Hepatocyte (in vitro differentiated cells): ENCODE results near the gene GALT.

Experiments
- EZH2 ChIP-seq: fragments of 200-600 bp; sonication (generic); IDR thresholded peaks from 2 replicates; pipeline ENCODE4 v1.6.1; 2016; ENCODE audit warnings: antibody characterized with exemption, mild to moderate bottlenecking, borderline replicate concordance
- EZH2phosphoT487 ChIP-seq: fragments of 200-600 bp; sonication (generic); IDR thresholded peaks from one replicate; pipeline ENCODE4 v1.6.1; 2018; ENCODE audit warnings: antibody characterized with exemption, mild to moderate bottlenecking, low read depth, moderate library complexity; ENCODE audit not compliant: unreplicated experiment, severe bottlenecking
- TF ChIP-seq, protein P1 (sequence below): fragments of 200-600 bp; sonication (generic); IDR thresholded peaks from 2 replicates; pipeline ENCODE4 v1.5.1; 2016; ENCODE audit warnings: antibody characterized with exemption, mild to moderate bottlenecking; ENCODE audit not compliant: poor library complexity

DNA sequence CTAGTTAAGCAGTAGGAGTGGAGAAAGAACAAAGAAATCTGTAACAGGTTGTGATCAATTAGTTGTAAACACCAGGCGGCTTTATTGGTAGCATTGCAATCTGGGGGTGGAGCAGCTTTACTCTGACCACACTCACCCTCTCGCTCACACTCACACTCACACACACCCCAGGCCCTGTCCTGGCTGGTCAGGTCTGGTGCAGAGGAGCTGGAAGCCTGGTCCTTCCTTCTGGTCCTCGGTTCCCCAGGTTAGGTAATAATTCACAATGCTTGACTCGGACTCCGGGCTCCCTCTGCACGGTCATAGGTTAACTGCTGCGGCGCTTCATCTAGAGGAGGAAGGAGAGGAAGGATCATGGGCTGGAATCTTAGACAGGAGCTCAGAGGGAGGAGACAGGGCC is 43.0 kb downstream of the GALT start:
- TF ChIP-seq, protein P1, sequence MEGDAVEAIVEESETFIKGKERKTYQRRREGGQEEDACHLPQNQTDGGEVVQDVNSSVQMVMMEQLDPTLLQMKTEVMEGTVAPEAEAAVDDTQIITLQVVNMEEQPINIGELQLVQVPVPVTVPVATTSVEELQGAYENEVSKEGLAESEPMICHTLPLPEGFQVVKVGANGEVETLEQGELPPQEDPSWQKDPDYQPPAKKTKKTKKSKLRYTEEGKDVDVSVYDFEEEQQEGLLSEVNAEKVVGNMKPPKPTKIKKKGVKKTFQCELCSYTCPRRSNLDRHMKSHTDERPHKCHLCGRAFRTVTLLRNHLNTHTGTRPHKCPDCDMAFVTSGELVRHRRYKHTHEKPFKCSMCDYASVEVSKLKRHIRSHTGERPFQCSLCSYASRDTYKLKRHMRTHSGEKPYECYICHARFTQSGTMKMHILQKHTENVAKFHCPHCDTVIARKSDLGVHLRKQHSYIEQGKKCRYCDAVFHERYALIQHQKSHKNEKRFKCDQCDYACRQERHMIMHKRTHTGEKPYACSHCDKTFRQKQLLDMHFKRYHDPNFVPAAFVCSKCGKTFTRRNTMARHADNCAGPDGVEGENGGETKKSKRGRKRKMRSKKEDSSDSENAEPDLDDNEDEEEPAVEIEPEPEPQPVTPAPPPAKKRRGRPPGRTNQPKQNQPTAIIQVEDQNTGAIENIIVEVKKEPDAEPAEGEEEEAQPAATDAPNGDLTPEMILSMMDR: no peak
- TF ChIP-seq EZH2phosphoT487 (no peak), EZH2 (no peak)
